Activated T-helper 2 cell treated with anti-CD3 and anti-CD28 coated beads, Interferon-gamma antibody, Interleukin-2, Interleukin-4, amounts not matched to agents 10 μg/mL and 5 μg/mL and 100 μg/mL, durations not matched to agents 14 hours and 24 hours and 36 hours (primary cell): ENCODE measurements around the gene GNG5. TPM values are rescaled to one million over a fixed set of nuclear protein-coding genes. Genes with fewer than 3 reads are reported as not detected.

Experiments used
- DNase-seq: peaks from one replicate; pipeline ENCODE4 v3.0.0; 2021; ENCODE audit warnings: low spot score
- H3K27ac Mint-ChIP-seq: one replicate; pipeline ENCODE4 v1.8.0; 2021; ENCODE audit warnings: mixed read lengths
- H3K27me3 Mint-ChIP-seq: one replicate; pipeline ENCODE4 v1.8.0; 2021; ENCODE audit warnings: low read depth, mixed read lengths
- H3K36me3 Mint-ChIP-seq: one replicate; pipeline ENCODE4 v1.8.0; 2021; ENCODE audit warnings: low read depth, mixed read lengths
- H3K4me1 Mint-ChIP-seq: one replicate; pipeline ENCODE4 v1.8.0; 2021; ENCODE audit warnings: low read depth, mixed read lengths
- H3K4me3 Mint-ChIP-seq: one replicate; pipeline ENCODE4 v1.8.0; 2021; ENCODE audit warnings: low read depth, mild to moderate bottlenecking, moderate library complexity, mixed read lengths
- H3K9me3 Mint-ChIP-seq: one replicate; pipeline ENCODE4 v1.8.0; 2021; ENCODE audit warnings: mixed read lengths
- intact Hi-C: fragments of 100-400 bp; cut with micrococcal nuclease; formaldehyde crosslinking; loops from one replicate; pipeline ENCODE4 v1.15.1; 2023
- total RNA-seq: library from RNA; stranded (reverse); gene quantifications from 2 replicates; pipeline ENCODE4 v1.2.3, GENCODE V29; 2022

Gene GNG5
- total RNA-seq, 1 donor from 2014 or later = 126 TPM

- no peak for DNase-seq
- Mint-ChIP-seq H3K4me1 (peaks cover 21% of the 10 kb centered on the region), H3K27ac (peak overlapping the region; percentile 98), H3K27me3 (no peaks in the 10 kb centered on the region), H3K9me3 (peaks cover 14% of the 10 kb centered on the region), H3K36me3 (peaks cover 42% of the 10 kb centered on the region), H3K4me3 (peak overlapping the region; percentile 94)
- intact Hi-C loops = loop anchor here (1.0 to 10.0 kb wide), 8 partner anchors 64 to 770 kb away; partner anchors contain the start of genes BCL10 and CTBS
Observed at GRCh38 chr1:84506729-84507453, 510 bp upstream of the GNG5 start.

DNA sequence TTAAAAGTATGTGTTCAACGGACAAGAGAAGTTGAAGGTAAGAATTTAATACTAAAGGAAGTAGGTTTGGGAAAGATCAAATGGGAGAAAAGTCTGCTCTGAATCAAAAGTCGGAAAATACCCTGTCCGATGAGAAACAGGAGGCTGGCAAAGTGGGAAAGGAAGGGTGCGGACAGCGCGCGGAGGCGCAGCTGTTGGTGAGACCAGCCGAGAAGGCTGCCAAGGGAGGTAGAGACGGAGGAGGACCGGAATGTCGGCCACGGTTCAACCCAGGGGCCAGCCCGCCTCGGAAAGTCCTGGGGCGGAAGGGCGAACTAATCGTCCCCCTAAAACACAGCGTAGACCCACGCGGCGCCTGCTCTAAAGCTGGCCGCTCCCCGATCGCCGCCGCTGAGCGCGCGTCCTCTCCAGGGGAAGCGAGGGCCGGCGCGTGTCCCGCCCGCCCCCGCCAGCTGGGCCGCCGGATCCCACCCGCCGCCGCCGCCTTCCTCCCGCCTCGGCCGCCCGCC is 834 bp downstream of the GNG5 start:
- Mint-ChIP-seq H3K36me3 (peaks cover 55% of the 10 kb centered on the region), H3K4me3 (peak overlapping the region; percentile 100), H3K4me1 (peaks cover 28% of the 10 kb centered on the region), H3K27ac (peak overlapping the region; percentile 99), H3K27me3 (no peaks in the 10 kb centered on the region), H3K9me3 (peaks cover 14% of the 10 kb centered on the region)
- intact Hi-C loops = loop anchor here (1.0 to 10.0 kb wide), 8 partner anchors 63 to 772 kb away; partner anchors contain the start of genes BCL10 and CTBS
- no peak for DNase-seq

DNA sequence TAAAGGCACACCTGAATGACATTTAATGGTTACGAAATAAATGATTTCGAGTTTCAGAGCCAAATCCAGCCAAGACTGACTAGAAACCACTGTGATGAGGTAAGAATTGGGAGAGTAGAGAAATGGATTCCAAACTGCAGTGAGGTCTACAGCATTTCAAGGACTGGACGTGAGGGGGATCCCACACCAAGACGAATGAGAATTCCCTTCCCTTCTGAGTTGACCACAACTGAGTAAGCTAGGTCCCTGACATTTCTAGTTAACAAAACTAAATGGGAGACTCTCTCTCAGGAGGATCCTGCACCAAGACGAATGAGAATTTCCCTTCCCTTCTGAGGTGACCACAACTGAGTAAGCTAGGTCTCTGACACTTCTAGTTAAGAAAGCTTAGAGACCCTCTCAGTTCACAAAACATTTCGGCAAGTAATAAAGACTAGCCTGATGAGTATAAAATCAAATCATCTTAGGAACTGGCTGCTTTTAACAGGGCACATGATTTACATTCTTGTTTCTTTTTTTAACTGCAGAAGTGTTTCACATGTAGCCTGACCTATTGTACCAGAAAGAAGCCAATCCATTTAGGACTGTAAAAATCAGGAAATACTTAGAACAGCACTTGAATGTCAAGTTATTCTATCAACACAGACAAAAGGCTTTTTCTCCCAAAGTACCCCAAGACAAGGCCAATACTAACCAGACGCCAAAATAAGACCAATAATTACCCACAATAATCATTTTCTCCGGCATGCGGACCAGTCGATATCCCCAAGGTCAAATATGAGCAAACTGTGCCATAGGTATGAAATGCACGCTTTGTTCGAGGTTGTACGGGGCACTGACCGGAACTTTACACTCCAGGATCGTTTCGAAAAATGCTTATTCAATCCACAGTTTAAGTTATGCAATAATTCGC is 1.5 kb downstream of the GNG5 start:
- H3K36me3 Mint-ChIP-seq = peaks cover 63% of the 10 kb centered on the region
- peaks cover 28% of the 10 kb centered on the region for H3K4me1 Mint-ChIP-seq
- intact Hi-C loops = loop anchor here (1.0 to 10.0 kb wide), 3 partner anchors 26 to 772 kb away; partner anchors contain the start of genes BCL10 and RPF1

GRCh38 chr1:84502927-84503326 is 3.5 kb downstream of the GNG5 start:
- Mint-ChIP-seq H3K27ac (no peak overlapping the region), H3K4me3 (no peak overlapping the region), H3K4me1 (peaks cover 33% of the 10 kb centered on the region), H3K9me3 (no peaks in the 10 kb centered on the region), H3K27me3 (no peaks in the 10 kb centered on the region), H3K36me3 (peaks cover 61% of the 10 kb centered on the region)
- intact Hi-C loops = loop anchor here (10.0 kb wide), 1 partner anchor 208 kb away; no protein-coding TSS in a partner anchor
- no peak for DNase-seq

More for the DNA sequence above, 1.5 kb downstream of the GNG5 start:
- H3K9me3 Mint-ChIP-seq = peaks cover 14% of the 10 kb centered on the region
- H3K4me3 Mint-ChIP-seq = peak overlapping the region; percentile 100
- no peak for DNase-seq
- no peaks in the 10 kb centered on the region for H3K27me3 Mint-ChIP-seq
- H3K27ac Mint-ChIP-seq = peak overlapping the region; percentile 99

- DNase-seq = no peak
- H3K27ac Mint-ChIP-seq = no peak overlapping the region
Observed at GRCh38 chr1:84497631-84498275, 8.6 kb downstream of the GNG5 start.

GRCh38 chr1:84496498-84496897 is 9.9 kb downstream of the GNG5 start:
- DNase-seq = no peak
- intact Hi-C loops = no loop called here
- Mint-ChIP-seq H3K27me3 (no peaks in the 10 kb centered on the region), H3K4me1 (peaks cover 10% of the 10 kb centered on the region), H3K4me3 (no peak overlapping the region), H3K9me3 (no peaks in the 10 kb centered on the region), H3K27ac (no peak overlapping the region), H3K36me3 (peaks cover 85% of the 10 kb centered on the region)

More at GRCh38 chr1:84497631-84498275, 8.6 kb downstream of the GNG5 start:
- Mint-ChIP-seq H3K4me3 (no peak overlapping the region), H3K9me3 (no peaks in the 10 kb centered on the region), H3K4me1 (peaks cover 14% of the 10 kb centered on the region), H3K27me3 (no peaks in the 10 kb centered on the region), H3K36me3 (peaks cover 82% of the 10 kb centered on the region)
- intact Hi-C loops = no loop called here

DNA sequence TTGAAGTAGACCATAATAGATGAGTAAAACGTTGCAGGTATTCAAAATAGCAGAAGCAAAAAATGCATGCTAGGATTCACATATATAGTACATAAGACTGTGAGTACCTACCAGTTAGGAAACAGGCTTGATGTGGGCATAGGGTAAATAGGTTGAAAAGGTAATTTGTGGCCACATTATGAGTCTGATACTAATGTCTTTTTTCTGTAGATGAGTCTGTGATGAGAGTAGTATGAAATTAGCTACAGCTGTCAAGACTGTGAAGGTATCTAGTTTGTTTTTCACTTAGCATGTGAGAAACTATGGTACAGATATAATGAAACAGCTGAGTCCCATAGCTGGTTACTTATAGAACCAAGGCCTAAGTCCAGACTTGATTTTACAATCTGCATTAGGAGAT is 12.6 kb downstream of the GNG5 start:
- H3K27me3 Mint-ChIP-seq = no peaks in the 10 kb centered on the region
- peaks cover 10% of the 10 kb centered on the region for H3K4me1 Mint-ChIP-seq
- no peak overlapping the region for H3K27ac Mint-ChIP-seq
- intact Hi-C loops = no loop called here
- no peak for DNase-seq
- H3K36me3 Mint-ChIP-seq = peaks cover 82% of the 10 kb centered on the region
- no peak overlapping the region for H3K4me3 Mint-ChIP-seq
- H3K9me3 Mint-ChIP-seq = no peaks in the 10 kb centered on the region

GRCh38 chr1:84492726-84493125 is 13.7 kb downstream of the GNG5 start:
- no peaks in the 10 kb centered on the region for H3K27me3 Mint-ChIP-seq
- H3K9me3 Mint-ChIP-seq = no peaks in the 10 kb centered on the region
- intact Hi-C loops = no loop called here
- peaks cover 72% of the 10 kb centered on the region for H3K36me3 Mint-ChIP-seq
- DNase-seq = no peak
- no peak overlapping the region for H3K4me3 Mint-ChIP-seq
- peaks cover 3% of the 10 kb centered on the region for H3K4me1 Mint-ChIP-seq
- H3K27ac Mint-ChIP-seq = no peak overlapping the region

GRCh38 chr1:84489766-84490165 is 16.6 kb downstream of the GNG5 start:
- Mint-ChIP-seq H3K27me3 (no peaks in the 10 kb centered on the region), H3K27ac (no peak overlapping the region), H3K4me3 (no peak overlapping the region), H3K36me3 (peaks cover 64% of the 10 kb centered on the region), H3K4me1 (peaks cover 10% of the 10 kb centered on the region), H3K9me3 (peaks cover 4% of the 10 kb centered on the region)
- DNase-seq = no peak
- intact Hi-C loops = no loop called here

GRCh38 chr1:84488107-84488506 is 18.3 kb downstream of the GNG5 start:
- Mint-ChIP-seq H3K27ac (no peak overlapping the region), H3K27me3 (no peaks in the 10 kb centered on the region), H3K9me3 (peaks cover 4% of the 10 kb centered on the region), H3K36me3 (peaks cover 67% of the 10 kb centered on the region), H3K4me3 (no peak overlapping the region), H3K4me1 (peaks cover 10% of the 10 kb centered on the region)
- intact Hi-C loops = no loop called here
- no peak for DNase-seq

- Mint-ChIP-seq H3K4me1 (peaks cover 29% of the 10 kb centered on the region), H3K27ac (no peak overlapping the region), H3K9me3 (peaks cover 21% of the 10 kb centered on the region), H3K4me3 (peak overlapping the region; percentile 40), H3K27me3 (peaks cover 11% of the 10 kb centered on the region), H3K36me3 (peaks cover 64% of the 10 kb centered on the region)
- DNase-seq = no peak
- intact Hi-C loops = no loop called here
Observed at GRCh38 chr1:84481317-84481716, 25.1 kb downstream of the GNG5 start.

DNA sequence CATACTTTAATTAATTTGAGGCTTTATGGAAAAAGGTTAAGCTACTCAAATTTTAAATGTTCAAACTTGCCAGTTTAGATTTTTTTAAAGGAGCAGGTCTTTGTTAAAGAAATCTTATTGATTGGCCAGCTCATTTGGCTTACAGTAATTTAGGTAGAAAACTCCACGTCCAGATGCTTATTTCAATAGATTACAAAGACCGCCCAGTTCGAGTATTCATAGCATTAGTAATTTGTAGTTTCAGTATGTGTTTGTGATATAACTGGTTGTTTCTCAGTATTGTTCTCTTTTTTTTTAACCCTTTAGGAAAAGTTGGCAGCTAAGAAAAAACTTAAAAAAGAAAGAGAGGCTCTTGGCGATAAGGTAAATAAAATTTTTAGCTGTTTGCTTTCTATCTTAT is 25.7 kb downstream of the GNG5 start:
- no peak for DNase-seq
- H3K9me3 Mint-ChIP-seq = peaks cover 18% of the 10 kb centered on the region
- H3K27ac Mint-ChIP-seq = no peak overlapping the region
- H3K4me1 Mint-ChIP-seq = peaks cover 26% of the 10 kb centered on the region
- peak overlapping the region; percentile 40 for H3K4me3 Mint-ChIP-seq
- intact Hi-C loops = no loop called here
- H3K36me3 Mint-ChIP-seq = peaks cover 60% of the 10 kb centered on the region
- H3K27me3 Mint-ChIP-seq = peaks cover 16% of the 10 kb centered on the region
